ENCODE results near the gene PPM1H. TPM values are rescaled to one million over a fixed set of nuclear protein-coding genes. Genes with fewer than 3 reads are reported as not detected.

PPM1H gene
- total RNA-seq, 4 donors from 2014 or later = 0.83 to 3.0 (median 2.3) TPM

DNA sequence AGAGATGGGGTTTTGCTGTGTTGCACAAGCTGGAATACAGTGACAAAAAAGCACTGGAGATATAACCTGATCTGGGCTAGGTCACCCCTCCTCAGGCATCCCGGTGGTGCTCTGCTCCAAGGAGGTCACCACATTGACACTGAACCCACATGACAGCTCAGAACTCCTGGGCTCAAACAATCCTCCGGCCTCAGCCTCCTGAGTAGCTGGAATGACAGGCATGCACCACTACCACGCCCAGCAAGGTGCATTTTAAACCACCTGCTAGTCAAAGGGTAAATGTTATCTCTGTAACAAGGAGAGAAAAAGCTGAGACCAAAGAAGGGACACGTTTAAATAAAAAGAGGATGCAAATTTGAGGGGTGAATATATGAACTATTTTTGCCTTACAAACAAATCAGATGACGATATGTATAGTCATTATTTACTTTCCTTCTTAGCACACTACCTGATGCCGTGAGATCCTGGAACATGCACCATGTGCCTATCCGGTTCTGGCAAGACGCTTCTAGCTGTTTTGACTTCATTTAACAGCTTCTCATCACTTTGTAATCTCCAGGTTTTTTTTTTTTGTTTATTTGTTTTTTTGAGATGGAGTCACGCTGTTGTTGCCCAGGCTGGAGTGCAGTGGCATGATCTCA lies 135.1 kb downstream of the PPM1H start:
- intact Hi-C loops (cut with DNase I) = loop anchor here (5.0 kb wide), 1 partner anchor 363 kb away; no protein-coding TSS in a partner anchor
- 77% methylated on average over 9 of the region's 9 CpGs for WGBS
- H3K36me3 ChIP-seq = peaks cover 0 to 13% (median 0%) of the 10 kb centered on the region in 4 donors
- H3K27ac ChIP-seq (replicated peaks in 1 of 4) = no peak overlapping the region
- H3K27me3 ChIP-seq = no peaks in the 10 kb centered on the region
- no peak overlapping the region for H3K4me3 ChIP-seq
- no peak for DNase-seq (ENCODE audit: extremely low spot score)
- TF ChIP-seq POLR2AphosphoS5 (IDR thresholded peaks at IDR 0.05) = no peak
- no peak for TF ChIP-seq EP300 (IDR thresholded peaks at IDR 0.05)
- TF ChIP-seq POLR2A (IDR thresholded peaks at IDR 0.05; ENCODE audit: low read depth) = no peak
- TF ChIP-seq, protein P1, sequence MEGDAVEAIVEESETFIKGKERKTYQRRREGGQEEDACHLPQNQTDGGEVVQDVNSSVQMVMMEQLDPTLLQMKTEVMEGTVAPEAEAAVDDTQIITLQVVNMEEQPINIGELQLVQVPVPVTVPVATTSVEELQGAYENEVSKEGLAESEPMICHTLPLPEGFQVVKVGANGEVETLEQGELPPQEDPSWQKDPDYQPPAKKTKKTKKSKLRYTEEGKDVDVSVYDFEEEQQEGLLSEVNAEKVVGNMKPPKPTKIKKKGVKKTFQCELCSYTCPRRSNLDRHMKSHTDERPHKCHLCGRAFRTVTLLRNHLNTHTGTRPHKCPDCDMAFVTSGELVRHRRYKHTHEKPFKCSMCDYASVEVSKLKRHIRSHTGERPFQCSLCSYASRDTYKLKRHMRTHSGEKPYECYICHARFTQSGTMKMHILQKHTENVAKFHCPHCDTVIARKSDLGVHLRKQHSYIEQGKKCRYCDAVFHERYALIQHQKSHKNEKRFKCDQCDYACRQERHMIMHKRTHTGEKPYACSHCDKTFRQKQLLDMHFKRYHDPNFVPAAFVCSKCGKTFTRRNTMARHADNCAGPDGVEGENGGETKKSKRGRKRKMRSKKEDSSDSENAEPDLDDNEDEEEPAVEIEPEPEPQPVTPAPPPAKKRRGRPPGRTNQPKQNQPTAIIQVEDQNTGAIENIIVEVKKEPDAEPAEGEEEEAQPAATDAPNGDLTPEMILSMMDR (IDR thresholded peaks at IDR 0.05) = no peak
- no peaks in the 10 kb centered on the region for H3K4me1 ChIP-seq
- no peaks in the 10 kb centered on the region for H3K9me3 ChIP-seq

DNA sequence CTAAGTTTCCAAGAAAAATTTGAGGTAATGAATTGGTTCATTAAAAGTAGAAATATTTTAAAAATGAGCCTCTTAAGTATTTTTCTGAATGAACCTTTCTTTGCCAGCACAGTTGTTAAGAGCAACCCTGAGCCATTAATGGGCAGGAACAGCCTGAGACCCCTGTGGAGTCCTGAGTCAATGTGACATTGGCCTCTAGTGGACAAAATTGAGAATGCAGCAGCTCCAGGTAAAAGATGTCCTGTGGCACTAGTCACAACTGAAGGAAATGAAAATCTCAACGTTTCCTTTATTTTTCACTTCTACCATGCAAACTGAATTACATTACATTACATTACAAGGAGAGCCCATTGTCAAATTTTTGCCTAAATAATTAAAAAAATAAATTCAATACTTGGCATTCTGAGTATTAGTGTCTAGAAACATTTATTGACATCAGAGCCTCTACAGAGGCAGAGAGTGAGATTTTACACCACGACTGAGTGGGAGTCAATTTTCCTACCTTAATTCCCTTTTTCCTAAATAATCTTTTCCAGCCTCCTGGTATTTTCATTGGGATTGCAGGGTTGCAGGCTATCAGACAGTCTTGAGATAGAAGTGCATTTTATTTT lies 135.7 kb downstream of the PPM1H start:
- TF ChIP-seq, protein P1 (IDR thresholded peaks at IDR 0.05) = peak in 2 of 3 experiments; percentile 88 to 92
- no peak for TF ChIP-seq EP300 (IDR thresholded peaks at IDR 0.05)
- Histone ChIP-seq H3K4me3 (no peak overlapping the region), H3K36me3 (peaks cover 0 to 13% (median 0%) of the 10 kb centered on the region in 4 donors), H3K27me3 (no peaks in the 10 kb centered on the region), H3K4me1 (peaks cover 0 to 3% (median 2%) of the 10 kb centered on the region in 4 donors), H3K9me3 (no peaks in the 10 kb centered on the region), H3K27ac (replicated peaks in 1 of 4) (no peak overlapping the region)
- intact Hi-C loops (cut with DNase I) = loop anchor here (5.0 kb wide), 1 partner anchor 362 kb away; no protein-coding TSS in a partner anchor
- no peak for DNase-seq (ENCODE audit: extremely low spot score)
- 24% methylated on average over 2 of the region's 2 CpGs for WGBS

DNA sequence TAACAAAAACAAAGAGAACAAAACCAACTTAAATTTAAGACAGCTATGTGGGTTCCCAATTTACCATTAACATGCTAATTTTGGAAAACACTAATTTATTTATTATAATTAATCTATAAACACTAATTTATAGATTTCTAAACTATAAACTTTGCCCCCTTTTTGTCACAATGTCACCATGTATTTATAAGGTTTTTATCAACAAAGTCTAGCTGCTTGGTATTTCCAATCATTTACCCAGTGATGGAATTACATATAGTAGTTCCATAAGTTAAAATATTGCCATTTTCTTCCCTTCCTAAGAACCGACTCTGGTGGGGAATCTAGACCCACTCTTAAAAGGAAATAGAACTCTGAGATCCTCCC lies 140.7 kb downstream of the PPM1H start:
- TF ChIP-seq EP300 (IDR thresholded peaks at IDR 0.05) (no peak), POLR2A (IDR thresholded peaks at IDR 0.05; ENCODE audit: low read depth) (no peak), POLR2AphosphoS5 (IDR thresholded peaks at IDR 0.05) (no peak)
- Histone ChIP-seq H3K27ac (replicated peaks in 1 of 4) (peak overlapping the region in 1 of 4 donors; percentile 9), H3K36me3 (no peaks in the 10 kb centered on the region), H3K27me3 (no peaks in the 10 kb centered on the region), H3K4me1 (peaks cover 8 to 19% (median 9%) of the 10 kb centered on the region in 4 donors), H3K9me3 (no peaks in the 10 kb centered on the region), H3K4me3 (no peak overlapping the region)
- intact Hi-C loops (cut with DNase I) = loop anchor here (2.0 kb wide), 1 partner anchor 213 kb away; no protein-coding TSS in a partner anchor
- no peak for DNase-seq (ENCODE audit: extremely low spot score)
- WGBS = 26% methylated on average over 1 of the region's 1 CpG

DNA sequence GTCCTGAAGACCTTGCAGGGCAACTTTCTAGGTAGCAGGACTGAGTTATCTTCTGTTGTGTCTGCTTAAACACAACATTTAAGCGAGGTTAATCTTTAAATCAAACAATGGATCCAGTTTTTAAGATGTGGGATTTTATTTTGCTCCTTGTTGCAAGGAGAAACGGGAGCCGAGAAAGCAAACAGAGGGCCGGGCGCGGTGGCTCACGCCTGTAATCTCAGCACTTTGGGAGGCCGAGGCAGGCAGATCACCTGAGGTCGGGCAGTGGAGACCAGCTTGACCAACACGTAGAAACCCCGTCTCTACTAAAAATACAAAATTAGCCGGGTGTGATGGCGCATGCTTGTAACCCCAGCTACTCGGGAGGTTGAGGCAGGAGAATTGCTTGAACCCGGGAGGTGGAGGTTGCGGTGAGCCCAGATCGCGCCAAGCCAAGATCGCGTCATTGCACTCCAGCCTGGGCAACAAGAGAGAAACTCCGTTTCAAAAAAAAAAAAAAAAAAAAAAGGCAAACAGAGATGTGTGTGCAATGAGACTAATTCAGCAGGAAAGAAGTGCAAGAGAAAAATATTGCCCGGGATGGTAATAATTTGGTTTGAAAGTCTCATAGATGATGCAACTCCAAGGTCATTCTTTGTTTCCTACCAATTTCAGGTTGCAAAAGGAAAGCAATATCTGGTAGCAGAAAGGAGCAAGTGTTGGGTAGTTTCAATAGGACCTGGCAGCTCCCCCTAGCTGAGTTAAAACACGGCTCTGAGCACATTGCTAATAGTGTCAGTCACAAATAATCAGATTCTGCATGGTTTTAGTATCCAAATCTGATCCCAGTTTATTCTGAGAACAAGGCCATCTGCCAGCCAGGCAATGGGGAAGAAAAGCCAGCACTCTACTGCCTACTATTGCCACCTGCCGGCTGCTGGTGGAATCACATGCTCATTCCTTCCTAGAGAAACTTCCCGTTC lies 141.4 kb downstream of the PPM1H start:
- DNase-seq (ENCODE audit: extremely low spot score) = peak; percentile 97
- H3K9me3 ChIP-seq = no peaks in the 10 kb centered on the region
- peak overlapping the region in 1 of 4 donors; percentile 9 for H3K27ac ChIP-seq (replicated peaks in 1 of 4)
- intact Hi-C loops (cut with DNase I) = loop anchor here (2.0 kb wide), 2 partner anchors 189 to 213 kb away; no protein-coding TSS in a partner anchor
- no peaks in the 10 kb centered on the region for H3K36me3 ChIP-seq
- no peak overlapping the region for H3K4me3 ChIP-seq
- TF ChIP-seq POLR2AphosphoS5 (IDR thresholded peaks at IDR 0.05) (peak; percentile 48 to 68), EP300 (IDR thresholded peaks at IDR 0.05) (no peak)
- TF ChIP-seq, protein P1 (IDR thresholded peaks at IDR 0.05) = peak; percentile 96 to 98 (median 96)
- H3K4me1 ChIP-seq = peaks cover 8 to 19% (median 9%) of the 10 kb centered on the region in 4 donors
- H3K27me3 ChIP-seq = no peaks in the 10 kb centered on the region
- 78% methylated on average over 25 of the region's 25 CpGs for WGBS
